Activated CD8-positive, alpha-beta T cell treated with anti-CD3 and anti-CD28 coated beads for 36 hours (primary cell): Measurements from ENCODE around the gene SEPSECS. TPM values are rescaled to one million over a fixed set of nuclear protein-coding genes. Genes with fewer than 3 reads are reported as not detected.

ENCODE experiments used
- ATAC-seq: fragments of 200-7000 bp; cut with Tn5 transposase; one replicate; pipeline ENCODE4 v1.10.0; 2021; ENCODE audit warnings: mild to moderate bottlenecking, moderate library complexity
- CTCF ChIA-PET: fragments of 350-600 bp; sonication (Branson Sonifier 250); formaldehyde crosslinking; loops from one replicate; lab custom pipeline; 2021; ENCODE audit warnings: antibody characterized with exemption; lab: Charles Lee
- POLR2A ChIA-PET: fragments of 350-600 bp; sonication (Branson Sonifier 250); formaldehyde crosslinking; loops from one replicate; lab custom pipeline; 2021; ENCODE audit warnings: antibody characterized with exemption; lab: Charles Lee
- DNase-seq: peaks from one replicate; pipeline ENCODE4 v3.0.0-alpha.2; 2020
- H3K27ac Mint-ChIP-seq: one replicate; pipeline ENCODE4 v1.8.0; 2021; ENCODE audit warnings: mild to moderate bottlenecking, mixed read lengths
- H3K27me3 Mint-ChIP-seq: one replicate; pipeline ENCODE4 v1.8.0; 2021; ENCODE audit warnings: mixed read lengths
- H3K36me3 Mint-ChIP-seq: one replicate; pipeline ENCODE4 v1.8.0; 2021; ENCODE audit warnings: low read depth, mixed read lengths
- H3K4me1 Mint-ChIP-seq: one replicate; pipeline ENCODE4 v1.8.0; 2021; ENCODE audit warnings: low read depth, mixed read lengths
- H3K4me3 Mint-ChIP-seq: one replicate; pipeline ENCODE4 v1.8.0; 2021; ENCODE audit warnings: mild to moderate bottlenecking, moderate library complexity, mixed read lengths
- H3K9me3 Mint-ChIP-seq: one replicate; pipeline ENCODE4 v1.8.0; 2021; ENCODE audit warnings: mixed read lengths
- CTCF ChIP-seq: fragments of 200-600 bp; IDR thresholded peaks from one replicate; pipeline ENCODE4 v1.8.0; 2022; ENCODE audit warnings: antibody characterized with exemption, mild to moderate bottlenecking
- intact Hi-C: fragments of 100-400 bp; cut with micrococcal nuclease; formaldehyde crosslinking; loops from one replicate; pipeline ENCODE4 v1.10.0; 2022
- total RNA-seq, 2 experiments: library from RNA; stranded (reverse); gene quantifications; one replicate each; pipeline ENCODE4 v1.2.3, GENCODE V29; 2021

The SEPSECS gene
- total RNA-seq, 2 experiments from 2014 or later, result 13.9 to 15.2 TPM

GRCh38 chr4:25184056-25184455, 23.8 kb upstream of the SEPSECS start:
- Mint-ChIP-seq H3K4me1 (peaks cover 13% of the 10 kb centered on the region), H3K9me3 (no peaks in the 10 kb centered on the region), H3K36me3 (no peaks in the 10 kb centered on the region), H3K27ac (no peak overlapping the region), H3K27me3 (no peaks in the 10 kb centered on the region), H3K4me3 (no peak overlapping the region)
- intact Hi-C loops, result loop anchor here (5.0 kb wide), 1 partner anchor 183 kb away; no protein-coding TSS in a partner anchor
- DNase-seq, result no peak
- ChIA-PET POLR2A (interaction anchor here (1.6 kb wide), 1 partner anchor 50 kb away, joined by 4 read pairs; the partner anchor contains the start of gene PI4K2B), CTCF (no interaction called here)
- no peak for ATAC-seq
- TF ChIP-seq CTCF, result no peak

- ATAC-seq (no peak), DNase-seq (no peak)
- ChIA-PET POLR2A (no interaction called here), CTCF (interaction anchor here (1.2 kb wide), 1 partner anchor 185 kb away, joined by 4 read pairs; no protein-coding TSS in a partner anchor)
- H3K9me3 Mint-ChIP-seq, result no peaks in the 10 kb centered on the region
- peaks cover 24% of the 10 kb centered on the region for H3K4me1 Mint-ChIP-seq
- no peak overlapping the region for H3K27ac Mint-ChIP-seq
- H3K36me3 Mint-ChIP-seq, result no peaks in the 10 kb centered on the region
- no peaks in the 10 kb centered on the region for H3K27me3 Mint-ChIP-seq
- intact Hi-C loops, result loop anchor here (5.0 kb wide), 1 partner anchor 184 kb away; no protein-coding TSS in a partner anchor
- no peak overlapping the region for H3K4me3 Mint-ChIP-seq
- TF ChIP-seq CTCF, result no peak
Measured at GRCh38 chr4:25182937-25183336, 22.7 kb upstream of the SEPSECS start.

GRCh38 chr4:25180524-25181131, 20.4 kb upstream of the SEPSECS start:
- DNase-seq, result peak; percentile 57
- intact Hi-C loops, result loop anchor here (5.0 kb wide), 1 partner anchor 187 kb away; no protein-coding TSS in a partner anchor
- CTCF ChIA-PET, result interaction anchor here (0.7 to 2.7 kb wide), 17 partner anchors 9 to 201 kb away, joined by 3 to 22 read pairs (median 3); partner anchors contain the start of gene ZCCHC4
- H3K9me3 Mint-ChIP-seq, result no peaks in the 10 kb centered on the region
- peak; percentile 84 for TF ChIP-seq CTCF
- peaks cover 21% of the 10 kb centered on the region for H3K4me1 Mint-ChIP-seq
- H3K36me3 Mint-ChIP-seq, result no peaks in the 10 kb centered on the region
- POLR2A ChIA-PET, result no interaction called here
- no peak overlapping the region for H3K4me3 Mint-ChIP-seq
- ATAC-seq, result peak; percentile 71
- no peaks in the 10 kb centered on the region for H3K27me3 Mint-ChIP-seq
- H3K27ac Mint-ChIP-seq, result no peak overlapping the region

- Mint-ChIP-seq H3K27ac (peak overlapping the region; percentile 35), H3K9me3 (no peaks in the 10 kb centered on the region), H3K4me1 (peaks cover 21% of the 10 kb centered on the region), H3K36me3 (no peaks in the 10 kb centered on the region), H3K4me3 (no peak overlapping the region), H3K27me3 (no peaks in the 10 kb centered on the region)
- CTCF ChIA-PET, result interaction anchor here (1.2 to 2.7 kb wide), 4 partner anchors 16 to 189 kb away, joined by 4 to 22 read pairs (median 12); partner anchors contain the start of gene ZCCHC4
- ATAC-seq, result peak; percentile 72
- intact Hi-C loops, result no loop called here
- POLR2A ChIA-PET, result no interaction called here
- DNase-seq, result peak; percentile 37
- no peak for TF ChIP-seq CTCF
Measured at GRCh38 chr4:25178838-25179261, 18.6 kb upstream of the SEPSECS start.

GRCh38 chr4:25177147-25177546, 16.9 kb upstream of the SEPSECS start:
- Mint-ChIP-seq H3K27ac (no peak overlapping the region), H3K27me3 (no peaks in the 10 kb centered on the region), H3K4me3 (no peak overlapping the region), H3K9me3 (no peaks in the 10 kb centered on the region), H3K4me1 (peaks cover 18% of the 10 kb centered on the region), H3K36me3 (no peaks in the 10 kb centered on the region)
- DNase-seq, result no peak
- ChIA-PET POLR2A (interaction anchor here (0.6 kb wide), 1 partner anchor 202 kb away, joined by 6 read pairs; no protein-coding TSS in a partner anchor), CTCF (interaction anchor here (0.7 to 1.2 kb wide), 4 partner anchors 16 to 135 kb away, joined by 3 read pairs; partner anchors contain the start of gene ZCCHC4)
- no peak for TF ChIP-seq CTCF
- ATAC-seq, result no peak
- intact Hi-C loops, result no loop called here
